IPS DF 4.7 (cell line): ENCODE data around the gene EPPIN.

ENCODE experiments used
- DNase-seq: peaks from one replicate; pipeline ENCODE4 v3.0.0-alpha.2; 2013; ENCODE audit warnings: low spot score; ENCODE audit errors: extremely low read depth

The EPPIN gene

DNA sequence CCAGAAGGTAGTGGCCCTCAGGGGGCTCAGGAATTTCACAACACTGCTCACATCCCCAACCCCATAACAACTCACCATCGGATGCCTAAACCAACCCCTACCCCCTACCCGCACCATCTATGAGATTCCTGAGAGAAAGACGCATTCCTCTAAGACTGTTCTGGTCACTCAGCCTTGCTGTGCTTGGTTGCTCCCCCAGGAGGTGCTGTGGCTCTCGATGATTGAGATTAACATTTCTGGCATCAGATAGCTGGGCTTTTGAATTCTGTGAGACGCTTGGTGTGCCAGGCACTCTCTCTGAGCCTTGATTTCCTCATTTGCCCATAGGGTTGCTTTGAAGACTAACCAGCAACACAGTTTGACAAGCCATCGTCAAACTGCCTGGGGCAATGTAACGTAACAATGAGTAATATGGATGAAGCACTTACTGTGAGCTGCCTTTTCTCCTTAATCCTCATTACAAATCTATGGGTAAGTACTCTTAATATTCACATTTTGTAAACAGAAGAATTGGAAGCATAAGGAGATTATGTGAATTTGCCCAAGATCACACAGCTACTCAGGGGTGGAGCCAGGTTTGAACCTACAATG lies 8.9 kb downstream of the EPPIN start:
- DNase-seq, result peak; percentile 11

DNA sequence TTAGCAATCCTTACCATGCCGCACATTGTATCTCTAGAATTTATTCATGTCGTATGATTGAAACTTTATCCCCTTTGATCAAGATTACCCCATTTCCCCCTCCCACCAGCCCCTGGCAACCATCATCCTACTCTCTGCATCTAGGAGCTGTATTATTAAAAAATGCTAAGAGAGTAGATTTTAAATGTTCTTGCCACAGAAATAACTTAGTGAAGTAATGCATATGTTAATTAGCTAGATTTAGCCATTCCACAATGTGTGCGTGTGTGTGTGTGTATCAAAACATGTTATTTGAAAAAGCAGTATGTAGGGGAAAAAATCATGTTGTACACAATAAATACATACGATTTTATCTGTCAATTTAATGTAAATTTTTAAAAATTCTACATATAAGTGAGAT lies 19.9 kb downstream of the EPPIN start:
- no peak for DNase-seq

DNA sequence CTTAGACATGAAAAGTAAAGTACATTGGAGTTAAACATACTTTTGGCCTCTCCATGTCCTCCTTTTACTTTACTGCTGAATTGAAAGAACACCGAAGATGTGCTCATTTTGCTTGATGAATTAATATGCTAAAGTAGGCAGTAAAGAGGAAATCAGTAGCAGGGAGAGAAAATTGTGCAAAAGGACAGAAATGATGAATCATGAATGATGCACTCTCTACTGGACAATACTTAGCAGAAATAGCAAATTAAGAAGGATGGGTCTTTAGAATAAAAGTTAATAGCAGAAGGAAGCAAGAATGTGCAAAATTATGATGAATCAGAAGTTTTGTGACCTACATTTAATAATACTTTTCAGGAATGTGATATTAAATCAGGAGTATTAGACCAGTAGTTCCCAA lies 23.4 kb downstream of the EPPIN start:
- no peak for DNase-seq

DNA sequence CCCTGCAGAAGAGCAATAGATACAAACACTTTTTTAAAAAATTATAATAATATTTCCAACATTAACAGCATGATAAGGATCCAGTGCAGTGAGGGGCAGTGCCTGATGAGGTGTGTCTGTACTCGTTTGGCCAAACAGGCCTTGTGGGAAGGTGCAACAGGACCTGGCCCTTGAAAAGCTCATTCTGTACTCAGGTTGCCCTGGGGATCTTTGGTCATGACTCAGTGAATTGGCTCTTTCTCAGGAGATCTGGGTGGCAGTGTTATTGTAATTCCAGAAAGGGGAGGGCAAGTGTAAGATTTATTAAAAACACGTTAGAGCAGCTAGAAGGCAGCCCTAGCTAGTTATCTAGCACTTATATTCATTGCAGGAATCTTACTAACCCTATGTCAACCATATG lies 28.9 kb downstream of the EPPIN start:
- no peak for DNase-seq

DNA sequence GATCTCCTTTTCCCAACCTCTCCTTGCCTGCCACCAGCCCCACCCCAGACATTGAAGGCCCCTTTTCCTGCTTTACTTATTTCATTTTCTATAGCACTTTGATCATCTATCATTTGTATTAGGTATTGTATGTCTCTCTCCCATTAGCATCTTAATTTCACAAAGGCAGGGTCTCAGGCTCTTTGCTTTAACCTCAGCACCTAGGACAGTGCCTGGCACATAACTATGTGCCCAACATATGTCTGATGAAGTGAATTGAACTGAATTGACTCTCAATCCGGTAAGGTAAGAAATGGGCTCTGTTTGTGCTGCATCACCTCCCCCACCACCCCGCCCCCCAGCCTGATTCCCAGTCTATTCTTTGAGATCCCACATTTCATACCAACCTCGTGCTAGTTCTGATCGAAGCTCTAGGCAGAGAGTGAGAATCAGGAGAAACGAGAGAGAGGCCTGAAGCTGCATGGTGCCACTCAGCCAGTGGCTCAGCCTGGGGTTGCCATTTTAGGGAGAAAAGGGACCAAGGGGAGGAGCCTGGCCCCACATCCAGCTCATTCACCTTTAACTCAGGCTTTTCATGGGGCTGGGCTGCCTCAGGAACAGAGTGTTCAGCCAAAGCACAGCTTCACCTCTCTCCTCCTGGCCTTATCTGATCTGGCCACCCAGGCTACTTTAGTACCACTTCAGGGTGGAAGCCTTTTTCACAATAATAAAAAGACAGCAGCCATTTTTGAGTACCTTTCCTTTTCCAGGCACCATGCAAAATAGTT lies 31.9 kb downstream of the EPPIN start, which contains the start of gene SPINT3:
SPINT3 (minus strand) TSS at position 476 of the 767 bp plus-strand sequence; CDS start at position 462, 14 bp downstream.
- DNase-seq, result no peak

DNA sequence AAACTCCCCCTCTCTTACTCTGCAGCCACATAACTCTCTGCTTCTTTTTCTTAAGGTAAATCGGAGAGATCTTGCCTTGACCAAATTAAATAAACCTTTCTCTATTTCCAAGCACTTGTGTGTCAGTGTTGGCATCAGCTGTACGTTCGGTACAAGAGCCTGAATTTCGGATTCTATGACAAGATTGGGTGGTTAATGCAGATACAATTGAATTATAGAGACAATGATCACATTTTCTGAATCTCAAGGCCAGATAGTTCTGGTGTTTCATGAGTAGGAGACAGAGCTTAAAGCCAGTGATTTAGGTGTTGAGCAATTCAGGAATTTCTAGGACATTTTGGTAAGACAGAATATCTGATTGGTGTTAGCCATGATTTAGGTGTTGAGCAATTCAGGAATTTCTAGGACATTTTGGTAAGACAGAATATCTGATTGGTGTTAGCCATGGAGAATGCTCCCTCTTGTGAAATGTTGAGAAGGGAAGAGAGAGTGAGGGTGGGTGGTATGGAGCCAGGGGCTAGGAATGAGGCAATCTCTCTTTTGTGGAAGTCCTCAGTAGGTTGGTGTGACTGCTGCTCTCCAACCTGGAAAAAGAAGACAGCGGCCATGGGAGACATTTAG lies 36.8 kb downstream of the EPPIN start:
- DNase-seq, result no peak

DNA sequence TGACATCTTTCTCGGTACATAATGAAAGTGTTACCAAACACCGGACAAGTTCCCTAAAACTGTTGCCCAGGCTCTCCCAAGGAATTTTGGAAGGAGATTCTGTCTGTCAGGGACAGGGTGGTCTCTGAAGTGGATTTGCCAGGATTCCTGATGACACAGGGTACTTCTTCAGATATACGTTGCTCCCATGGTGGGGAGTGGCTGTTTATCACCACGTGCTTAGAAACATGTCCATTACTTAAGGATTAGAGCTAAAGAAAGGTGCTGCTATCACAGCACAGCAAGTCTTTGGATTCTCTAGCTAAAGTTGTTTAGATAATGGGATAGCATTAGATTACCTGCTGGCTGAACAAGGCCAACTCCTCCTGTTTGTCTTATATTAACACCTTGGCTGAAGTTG lies 38.1 kb downstream of the EPPIN start:
- DNase-seq, result no peak

DNA sequence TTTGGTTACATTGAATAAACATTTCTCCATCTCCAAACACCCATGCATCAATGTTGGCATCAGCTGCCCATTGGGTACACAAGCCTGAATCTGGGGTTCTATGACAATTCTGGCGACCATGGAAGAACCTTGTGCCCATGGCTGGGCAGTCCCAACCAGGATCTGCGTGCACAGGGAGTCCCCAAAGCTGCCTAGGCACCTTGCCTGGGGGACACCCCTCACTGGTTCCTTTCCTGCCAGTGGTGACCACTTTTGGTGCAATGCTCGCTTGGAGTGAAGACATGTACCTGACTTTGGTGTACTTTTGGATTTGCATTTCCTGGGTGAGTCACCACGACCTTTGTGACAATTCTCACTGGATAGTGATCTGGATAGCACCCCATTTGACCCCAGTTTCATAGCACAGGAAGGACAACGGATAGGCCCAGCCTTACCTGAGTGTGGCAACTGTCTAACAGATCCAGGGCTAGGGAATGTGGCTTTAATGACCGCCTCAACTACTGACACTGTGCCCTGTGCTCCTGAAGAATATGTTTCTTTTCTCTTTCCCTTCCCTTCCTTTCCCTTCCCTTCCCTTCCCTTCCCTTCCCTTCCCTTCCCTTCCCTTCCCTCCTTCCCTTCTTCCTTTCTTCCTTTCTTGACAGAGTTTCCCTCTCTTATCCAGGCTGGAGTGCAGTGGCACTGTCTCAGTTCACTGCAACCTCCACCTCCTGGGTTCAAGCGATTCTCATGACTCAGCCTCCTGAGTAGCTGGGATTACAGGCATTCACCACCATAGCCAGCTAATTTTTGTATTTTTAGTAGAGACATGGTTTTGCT lies 38.9 kb downstream of the EPPIN start:
- DNase-seq, result no peak

DNA sequence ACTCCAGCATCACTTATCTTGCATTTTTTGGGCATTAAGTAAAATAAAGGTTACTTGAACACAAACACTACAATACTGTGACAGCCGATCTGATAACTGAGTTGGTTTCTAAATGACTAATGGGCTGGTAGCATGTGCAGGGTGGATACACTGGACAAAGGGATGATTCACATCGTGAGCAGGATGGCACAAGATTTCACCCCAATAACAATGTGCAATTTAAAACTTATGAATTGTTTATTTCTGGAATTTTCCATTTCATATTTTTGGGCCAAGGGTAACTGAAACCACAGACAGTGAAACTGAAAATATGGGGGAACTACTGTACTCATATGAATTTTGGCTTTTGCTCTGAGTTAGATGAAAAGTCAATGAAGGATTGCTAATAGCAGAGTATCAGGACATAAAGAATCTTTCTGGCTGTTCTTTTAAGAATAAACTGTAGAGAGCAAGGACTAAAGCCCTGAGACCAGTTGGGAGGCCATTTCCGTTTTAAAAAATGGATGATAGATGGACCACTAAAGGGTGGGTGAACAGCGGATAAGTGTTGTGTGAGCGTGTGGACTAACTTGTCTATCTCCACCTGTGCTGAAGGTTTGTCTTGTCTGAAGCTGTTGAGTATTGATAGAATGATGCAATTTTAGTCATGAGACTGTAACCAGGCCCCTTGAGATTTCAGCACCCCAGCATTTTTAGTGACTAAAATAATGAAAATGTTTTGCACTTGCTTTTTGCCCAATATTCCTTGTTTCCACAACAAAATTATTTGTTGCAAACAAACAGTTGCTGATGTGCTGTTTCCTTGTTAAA lies 40.0 kb downstream of the EPPIN start:
- DNase-seq, result no peak

DNA sequence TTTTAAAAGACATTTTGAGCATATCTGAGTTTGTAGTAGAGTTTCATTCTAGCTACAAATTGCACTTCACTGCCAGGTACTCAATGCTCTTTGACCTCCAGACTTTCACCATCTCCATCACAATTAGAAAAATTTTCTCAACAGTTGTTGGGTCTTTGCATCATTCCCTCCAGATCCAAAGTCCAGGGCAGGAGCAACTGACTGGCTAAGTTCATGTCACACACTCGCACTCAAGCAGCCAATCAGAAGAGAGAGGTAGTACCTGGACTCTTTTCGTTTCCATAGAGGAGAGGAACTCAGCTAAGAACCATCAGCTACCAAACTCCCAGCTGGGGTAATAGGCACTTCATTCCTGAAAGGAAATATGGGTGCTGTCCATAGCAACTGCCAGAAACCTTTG lies 40.8 kb downstream of the EPPIN start:
- no peak for DNase-seq

DNA sequence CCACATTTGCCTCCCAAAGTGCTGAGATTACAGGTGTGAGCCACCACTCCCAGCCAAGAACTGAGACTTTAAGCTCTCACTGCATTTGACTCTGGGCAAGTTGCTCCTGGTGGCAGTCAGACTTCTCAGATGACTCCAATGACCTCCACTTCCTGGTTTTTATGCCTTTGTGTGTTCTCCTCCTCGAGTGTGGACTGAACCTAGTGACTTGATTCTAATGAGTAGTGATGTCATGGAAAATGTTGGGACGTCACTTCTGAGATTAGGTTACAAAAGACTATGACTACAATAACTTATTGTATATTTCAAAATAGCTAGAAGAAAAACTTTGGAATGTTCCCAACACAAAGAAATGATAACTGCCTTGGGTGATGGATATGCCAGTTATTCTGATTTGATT lies 43.8 kb downstream of the EPPIN start:
- no peak for DNase-seq

DNA sequence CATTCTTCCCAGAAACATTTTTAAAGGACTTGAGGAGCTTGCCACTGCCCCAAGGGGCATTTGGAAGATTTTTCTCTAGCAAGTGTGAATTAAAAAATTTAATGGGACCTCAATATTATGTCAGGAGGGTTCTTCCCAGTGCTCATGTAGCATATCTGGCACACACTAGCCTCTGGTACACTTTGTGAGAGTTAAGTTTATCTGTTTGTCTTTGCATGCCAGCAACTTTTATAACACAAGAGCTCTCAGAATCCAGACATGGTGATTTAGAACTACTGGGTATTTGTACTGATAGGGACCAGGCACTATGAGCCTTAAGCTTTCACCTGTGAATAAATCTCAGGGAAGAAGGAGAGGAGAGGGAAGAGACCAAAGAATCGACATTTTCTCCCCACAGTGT lies 44.6 kb downstream of the EPPIN start:
- DNase-seq, result no peak

DNA sequence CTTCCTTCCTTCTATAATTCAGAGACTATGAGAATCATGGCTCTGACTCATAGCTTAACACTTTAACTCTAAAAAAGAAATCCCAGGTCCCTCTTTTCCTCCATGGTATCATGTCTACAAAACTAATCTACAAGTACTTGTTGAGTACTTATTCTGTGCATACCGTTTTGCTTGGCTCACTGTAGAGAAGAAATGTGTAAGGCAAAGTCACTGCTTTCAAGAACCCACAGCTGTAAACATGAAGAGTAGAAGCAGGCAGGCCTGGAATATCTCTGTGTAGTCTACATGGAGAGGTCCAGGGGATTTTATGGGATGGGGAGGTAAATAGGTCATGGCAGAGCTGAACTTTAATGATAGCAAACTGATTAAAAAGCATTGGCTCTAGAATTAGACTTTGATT lies 45.6 kb downstream of the EPPIN start:
- no peak for DNase-seq

DNA sequence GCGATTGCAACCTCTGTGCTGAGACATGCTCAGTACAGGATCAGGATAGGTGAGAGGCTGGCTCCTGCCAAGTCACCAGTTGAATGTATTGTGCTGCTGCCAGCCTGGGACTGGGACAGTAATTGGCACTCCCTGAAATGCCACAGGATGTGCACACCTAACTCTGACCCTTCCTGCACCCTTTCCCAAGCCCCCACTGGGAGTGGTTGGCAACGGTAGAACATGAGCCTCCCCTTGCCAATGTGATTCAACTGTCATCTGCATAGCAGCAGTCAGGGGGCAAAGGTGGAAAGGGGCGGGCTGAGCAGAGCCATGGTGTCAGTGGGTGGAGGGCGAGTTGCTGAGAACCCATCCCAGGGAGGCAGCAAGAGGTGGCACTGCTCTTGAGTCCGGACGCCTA lies 47.2 kb downstream of the EPPIN start:
- no peak for DNase-seq

DNA sequence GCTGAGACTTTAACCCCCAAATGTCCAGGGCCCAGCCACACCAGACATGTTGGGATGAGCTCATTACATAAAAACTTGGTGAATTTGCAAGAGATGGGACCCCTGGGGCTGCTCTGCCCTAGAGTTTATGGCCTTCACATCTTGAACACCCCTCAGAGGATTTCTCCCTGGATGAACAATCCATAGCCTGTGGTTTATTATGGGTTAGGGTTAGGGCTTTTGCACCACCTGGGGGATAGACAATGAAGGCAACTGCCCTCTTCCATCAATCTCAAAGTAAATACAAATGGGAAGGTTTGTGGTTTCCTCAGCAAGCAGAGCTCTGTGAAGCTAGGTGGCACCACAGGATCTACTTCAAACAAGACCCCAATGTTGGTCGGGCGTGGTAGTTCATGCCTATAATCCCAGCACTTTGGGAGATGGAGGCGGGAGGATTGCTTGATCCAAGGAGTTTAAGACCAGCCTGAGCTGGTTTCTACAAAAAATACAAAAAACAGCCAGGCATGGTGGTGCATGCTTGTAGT lies 49.2 kb downstream of the EPPIN start:
- no peak for DNase-seq

DNA sequence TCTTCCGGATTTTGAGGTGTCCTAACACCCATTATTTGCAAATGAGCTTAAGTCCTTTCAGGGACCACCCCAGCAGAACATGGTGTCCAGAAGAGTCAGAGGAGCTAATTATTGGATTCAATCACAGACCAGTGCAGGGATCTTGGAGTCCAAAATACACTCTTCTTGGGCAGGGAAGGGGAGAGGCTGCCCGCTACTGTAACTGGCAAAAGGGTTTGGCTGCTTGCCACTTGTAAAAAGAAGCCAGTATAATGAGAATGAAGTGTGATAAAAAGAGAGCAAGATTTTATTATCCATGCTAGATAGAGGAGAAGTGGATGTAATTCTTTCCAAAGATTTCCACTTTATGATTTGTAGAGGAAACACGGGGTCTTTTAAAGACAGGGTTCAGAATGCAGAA lies 51.0 kb downstream of the EPPIN start:
- no peak for DNase-seq

DNA sequence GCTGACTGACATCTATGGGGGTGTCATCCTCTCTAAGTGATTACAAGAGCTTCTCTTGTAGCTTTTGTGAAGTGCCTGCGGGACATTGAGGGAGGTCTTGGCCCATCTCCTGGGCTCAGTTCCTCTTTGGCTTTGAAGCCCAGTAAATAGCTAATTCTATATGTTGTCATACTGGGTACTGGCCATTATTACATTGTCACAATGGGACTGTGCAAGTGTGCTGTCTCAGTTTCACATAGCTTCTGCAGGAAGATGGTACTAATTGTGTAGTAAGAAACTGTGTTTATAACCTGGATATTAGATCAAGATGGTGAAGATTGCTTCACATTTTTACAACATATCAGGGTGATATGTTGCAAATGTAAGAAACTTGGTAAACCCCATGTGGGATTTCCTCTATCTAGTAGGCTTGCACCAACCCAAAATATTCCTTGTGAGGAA lies 51.7 kb downstream of the EPPIN start:
- no peak for DNase-seq
